HCT116 (cell line): ENCODE results near the gene ALKBH7. TPM values are rescaled to one million over a fixed set of nuclear protein-coding genes. Genes with fewer than 3 reads are reported as not detected.

Experiments used
- ATAC-seq: fragments of 200-7000 bp; cut with Tn5 transposase; 2 replicates; pipeline ENCODE4 v1.9.1; 2020; ENCODE audit warnings: mild to moderate bottlenecking, moderate library complexity
- BruUV-seq: library from RNA; stranded (reverse); fragments of 400-500 nt; replicated peaks from 2 replicates; lab custom pipeline; 2021; lab: Mats Ljungman, UMichigan
- CTCF ChIA-PET: fragments of 300-600 bp; sonication (Branson Sonifier 250); formaldehyde crosslinking; loops from one replicate; lab custom pipeline; 2021; ENCODE audit warnings: antibody characterized with exemption; lab: Charles Lee
- POLR2A ChIA-PET: fragments of 300-600, 350-600 bp; sonication (Branson Sonifier 250); formaldehyde crosslinking; loops from one replicate; lab custom pipeline; 2021; ENCODE audit warnings: antibody characterized with exemption; lab: Charles Lee
- RAD21 ChIA-PET, 2 experiments: fragments of 300-600 bp; sonication (Branson Sonifier 250); formaldehyde crosslinking; loops; one replicate each; lab custom pipeline; 2023; ENCODE audit warnings: low total read pairs in 2 of 2; ENCODE audit not compliant: uncharacterized antibody in 2 of 2, unreplicated experiment in 2 of 2, low non-redundant PET in 1 of 2; lab: Charles Lee
- DNase-seq: peaks from one replicate; pipeline ENCODE4 v3.0.0-alpha.2; 2010; ENCODE audit warnings: low read depth, low spot score
- H2AFZ ChIP-seq: fragments of 200-600 bp; shearing (Covaris generic), sonication (generic); 2 replicates; pipeline ENCODE4 v1.6.1; 2017; ENCODE audit warnings: low read depth, mixed run types, mixed read lengths, antibody characterized with exemption, low read length; ENCODE audit not compliant: poor library complexity, severe bottlenecking
- H3K27ac ChIP-seq: 2 replicates; pipeline ENCODE4 v1.5.1; 2012; ENCODE audit warnings: low read depth, low read length
- H3K27me3 ChIP-seq: fragments of 200-600 bp; sonication (generic); 2 replicates; pipeline ENCODE4 v1.6.1; 2016; ENCODE audit warnings: mixed run types, low read length, mixed read lengths; ENCODE audit not compliant: insufficient read depth
- H3K36me3 ChIP-seq, 2 experiments: fragments of 200-500 bp in 1 of 2; fragments of 200-600 bp in 1 of 2; sonication (Bioruptor generic) in 1 of 2; sonication (generic) in 1 of 2; 2 replicates each; pipeline versions ENCODE4 v1.5.1 to v1.6.1; 2014 to 2016; ENCODE audit warnings: low read length in 2 of 2, inconsistent platforms in 1 of 2, mixed read lengths in 1 of 2, mixed run types in 1 of 2; ENCODE audit not compliant: insufficient read depth in 2 of 2, control insufficient read depth in 1 of 2
- H3K4me1 ChIP-seq, 2 experiments: fragments of 200-600 bp in 1 of 2; sonication (generic) in 1 of 2; 2 replicates each; pipeline versions ENCODE4 v1.5.1 to v1.6.1; 2012 to 2017; ENCODE audit warnings: low read length in 2 of 2, inconsistent platforms in 1 of 2, mild to moderate bottlenecking in 1 of 2, mixed read lengths in 1 of 2, mixed run types in 1 of 2, moderate library complexity in 1 of 2; ENCODE audit not compliant: insufficient read depth in 2 of 2, control insufficient read depth in 1 of 2
- H3K4me2 ChIP-seq: fragments of 200-600 bp; sonication (generic); 2 replicates; pipeline ENCODE4 v1.6.1; 2017; ENCODE audit warnings: mixed run types, low read length, mixed read lengths
- H3K4me3 ChIP-seq, 2 experiments: fragments of 200-600 bp in 1 of 2; sonication (generic) in 1 of 2; replicated peaks in 1 of 2; 2 replicates each; pipeline ENCODE4 v1.5.1; 2011 to 2016; ENCODE audit warnings: low read length in 2 of 2, control low read depth in 1 of 2, low read depth in 1 of 2, mild to moderate bottlenecking in 1 of 2, mixed read lengths in 1 of 2, mixed run types in 1 of 2
- H3K79me2 ChIP-seq: fragments of 200-600 bp; sonication (generic); 2 replicates; pipeline ENCODE4 v1.6.1; 2017; ENCODE audit warnings: mild to moderate bottlenecking, mixed run types, low read length, moderate library complexity, mixed read lengths; ENCODE audit not compliant: insufficient read depth
- H3K9ac ChIP-seq: fragments of 200-600 bp; sonication (generic); 2 replicates; pipeline ENCODE4 v1.6.1; 2016; ENCODE audit warnings: low read length, mixed read lengths
- H3K9me2 ChIP-seq: fragments of 200-600 bp; sonication (generic), shearing (Covaris generic); 2 replicates; pipeline ENCODE4 v1.6.1; 2017; ENCODE audit warnings: mixed run types, mild to moderate bottlenecking, moderate library complexity; ENCODE audit not compliant: insufficient read depth
- H3K9me3 ChIP-seq, 2 experiments: fragments of 200-500 bp in 1 of 2; fragments of 200-600 bp in 1 of 2; sonication (Bioruptor generic) in 1 of 2; sonication (generic) in 1 of 2; 2 replicates each; pipeline ENCODE4 v1.6.1; 2014 to 2017; ENCODE audit warnings: low read length in 2 of 2, mixed read lengths in 2 of 2, inconsistent platforms in 1 of 2, low read depth in 1 of 2, mild to moderate bottlenecking in 1 of 2, mixed run types in 1 of 2, moderate library complexity in 1 of 2; ENCODE audit not compliant: control insufficient read depth in 1 of 2, insufficient read depth in 1 of 2
- H4K20me1 ChIP-seq: fragments of 200-600 bp; sonication (generic), shearing (Covaris generic); 2 replicates; pipeline ENCODE4 v1.6.1; 2017; ENCODE audit warnings: mixed run types, mild to moderate bottlenecking, moderate library complexity; ENCODE audit not compliant: insufficient read depth
- CBX3 ChIP-seq: IDR thresholded peaks from 2 replicates; pipeline ENCODE4 v1.6.1; 2012; ENCODE audit warnings: low read depth
- EGR1 ChIP-seq: IDR thresholded peaks from 2 replicates; pipeline ENCODE4 v1.6.1; 2012; ENCODE audit warnings: low read depth
- ELF1 ChIP-seq: IDR thresholded peaks from 2 replicates; pipeline ENCODE4 v1.6.1; 2012; ENCODE audit warnings: low read depth, borderline replicate concordance
- EZH2 ChIP-seq: fragments of 200-600 bp; sonication (generic); IDR thresholded peaks from 2 replicates; pipeline ENCODE4 v1.6.1; 2017; ENCODE audit warnings: antibody characterized with exemption, mixed run types
- FOSL1 ChIP-seq: IDR thresholded peaks from 2 replicates; pipeline ENCODE4 v1.6.1; 2012; ENCODE audit warnings: low read depth
- JUND ChIP-seq: IDR thresholded peaks from 2 replicates; pipeline ENCODE4 v1.6.1; 2012
- POLR2A ChIP-seq: IDR thresholded peaks from 2 replicates; pipeline ENCODE4 v1.7.0; 2011; ENCODE audit warnings: borderline replicate concordance; ENCODE audit not compliant: insufficient read depth, insufficient read length; ENCODE audit errors: extremely low read depth
- RAD21 ChIP-seq: IDR thresholded peaks from 2 replicates; pipeline ENCODE4 v1.6.1; 2012; ENCODE audit warnings: low read depth, mild to moderate bottlenecking
- SIN3A ChIP-seq: IDR thresholded peaks from 2 replicates; pipeline ENCODE4 v1.6.1; 2012; ENCODE audit warnings: low read depth
- SP1 ChIP-seq: IDR thresholded peaks from 2 replicates; pipeline ENCODE4 v1.6.1; 2012; ENCODE audit warnings: low read depth
- TCF7L2 ChIP-seq: IDR thresholded peaks from 2 replicates; pipeline ENCODE4 v1.7.0; 2011; ENCODE audit warnings: borderline replicate concordance, inconsistent platforms; ENCODE audit not compliant: insufficient read depth, insufficient read length; ENCODE audit errors: extremely low read depth
- YY1 ChIP-seq: IDR thresholded peaks from 2 replicates; pipeline ENCODE4 v1.6.1; 2011; ENCODE audit warnings: low read length, low read depth, moderate library complexity, mild to moderate bottlenecking; ENCODE audit not compliant: insufficient replicate concordance; ENCODE audit errors: extremely low read depth
- ZFX ChIP-seq: fragments of 450-650 bp; IDR thresholded peaks from 2 replicates; pipeline ENCODE4 v1.6.1; 2017
- ZNF274 ChIP-seq: fragments of 200-500 bp; sonication (Bioruptor generic); IDR thresholded peaks from 2 replicates; pipeline ENCODE4 v1.6.1; 2014; ENCODE audit warnings: mild to moderate bottlenecking, low read depth, low read length, inconsistent platforms
- intact Hi-C: fragments of 100-400 bp; cut with micrococcal nuclease; formaldehyde crosslinking; loops from 2 replicates; pipeline ENCODE4 v1.10.0; 2022
- total RNA-seq: library from RNA; stranded (reverse); gene quantifications from one replicate; pipeline ENCODE4 v1.2.1, GENCODE V29; 2021; ENCODE audit not compliant: unreplicated experiment
- TF ChIP-seq, protein P1 (sequence below): IDR thresholded peaks from 2 replicates; pipeline ENCODE4 v1.6.1; 2012
- TF ChIP-seq, protein P2 (sequence below): IDR thresholded peaks from 2 replicates; pipeline ENCODE4 v1.6.1; 2012; ENCODE audit warnings: low read depth
- TF ChIP-seq, protein P3 (sequence below): IDR thresholded peaks from 2 replicates; pipeline ENCODE4 v1.6.1; 2011; ENCODE audit warnings: mild to moderate bottlenecking, low read length, moderate library complexity; ENCODE audit not compliant: insufficient replicate concordance; ENCODE audit errors: extremely low read depth

ALKBH7 gene
- total RNA-seq, 1 experiment from 2014 or later = 57.1 TPM

DNA sequence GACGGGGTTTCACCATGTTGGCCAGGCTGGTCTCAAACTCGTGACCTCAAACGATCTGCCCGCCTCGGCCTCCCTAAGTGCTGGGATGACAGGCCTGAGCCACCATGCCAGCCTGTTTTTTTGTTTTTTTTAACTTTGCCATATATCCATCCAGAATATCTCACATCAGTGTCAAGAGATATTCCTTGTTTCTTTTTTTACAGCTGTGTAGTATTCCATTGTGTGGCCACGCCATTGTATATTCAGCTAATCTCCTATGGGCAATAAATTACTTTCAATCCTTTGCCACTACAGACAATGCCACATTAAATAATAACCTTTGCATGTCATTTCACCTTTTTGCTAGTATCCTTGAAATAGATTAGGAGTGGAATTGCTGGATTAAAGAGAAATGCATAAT is 36.8 kb downstream of the ALKBH7 start (continued):
- TF ChIP-seq, protein P1, sequence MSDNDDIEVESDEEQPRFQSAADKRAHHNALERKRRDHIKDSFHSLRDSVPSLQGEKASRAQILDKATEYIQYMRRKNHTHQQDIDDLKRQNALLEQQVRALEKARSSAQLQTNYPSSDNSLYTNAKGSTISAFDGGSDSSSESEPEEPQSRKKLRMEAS = no peak
- TF ChIP-seq JUND = no peak
- TF ChIP-seq, protein P2, sequence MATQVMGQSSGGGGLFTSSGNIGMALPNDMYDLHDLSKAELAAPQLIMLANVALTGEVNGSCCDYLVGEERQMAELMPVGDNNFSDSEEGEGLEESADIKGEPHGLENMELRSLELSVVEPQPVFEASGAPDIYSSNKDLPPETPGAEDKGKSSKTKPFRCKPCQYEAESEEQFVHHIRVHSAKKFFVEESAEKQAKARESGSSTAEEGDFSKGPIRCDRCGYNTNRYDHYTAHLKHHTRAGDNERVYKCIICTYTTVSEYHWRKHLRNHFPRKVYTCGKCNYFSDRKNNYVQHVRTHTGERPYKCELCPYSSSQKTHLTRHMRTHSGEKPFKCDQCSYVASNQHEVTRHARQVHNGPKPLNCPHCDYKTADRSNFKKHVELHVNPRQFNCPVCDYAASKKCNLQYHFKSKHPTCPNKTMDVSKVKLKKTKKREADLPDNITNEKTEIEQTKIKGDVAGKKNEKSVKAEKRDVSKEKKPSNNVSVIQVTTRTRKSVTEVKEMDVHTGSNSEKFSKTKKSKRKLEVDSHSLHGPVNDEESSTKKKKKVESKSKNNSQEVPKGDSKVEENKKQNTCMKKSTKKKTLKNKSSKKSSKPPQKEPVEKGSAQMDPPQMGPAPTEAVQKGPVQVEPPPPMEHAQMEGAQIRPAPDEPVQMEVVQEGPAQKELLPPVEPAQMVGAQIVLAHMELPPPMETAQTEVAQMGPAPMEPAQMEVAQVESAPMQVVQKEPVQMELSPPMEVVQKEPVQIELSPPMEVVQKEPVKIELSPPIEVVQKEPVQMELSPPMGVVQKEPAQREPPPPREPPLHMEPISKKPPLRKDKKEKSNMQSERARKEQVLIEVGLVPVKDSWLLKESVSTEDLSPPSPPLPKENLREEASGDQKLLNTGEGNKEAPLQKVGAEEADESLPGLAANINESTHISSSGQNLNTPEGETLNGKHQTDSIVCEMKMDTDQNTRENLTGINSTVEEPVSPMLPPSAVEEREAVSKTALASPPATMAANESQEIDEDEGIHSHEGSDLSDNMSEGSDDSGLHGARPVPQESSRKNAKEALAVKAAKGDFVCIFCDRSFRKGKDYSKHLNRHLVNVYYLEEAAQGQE = no peak

DNA sequence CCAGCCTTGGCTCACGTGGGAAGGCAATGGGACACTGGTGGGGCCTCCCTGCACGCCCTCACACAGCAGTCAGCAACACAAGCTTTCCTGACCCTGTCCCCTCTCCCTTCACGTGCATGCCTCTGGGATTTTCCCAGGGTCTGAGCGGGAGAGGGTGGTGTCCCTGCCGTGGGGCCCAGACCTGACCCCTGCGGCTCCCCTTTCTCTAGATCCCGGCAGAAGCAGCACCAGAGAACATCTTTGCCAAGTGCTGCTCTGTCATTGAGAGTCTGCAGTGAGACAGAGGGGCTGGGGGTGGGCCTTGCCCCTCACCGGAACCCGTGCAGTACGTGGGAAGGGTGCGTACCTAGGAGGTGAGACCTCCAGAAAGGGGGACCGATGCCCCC is 39.5 kb downstream of the ALKBH7 start:
- no peaks in the 10 kb centered on the region for H3K9me3 ChIP-seq
- POLR2A ChIA-PET = no interaction called here
- no peaks in the 10 kb centered on the region for H3K4me1 ChIP-seq
- no peak overlapping the region for H3K4me3 ChIP-seq
- CTCF ChIA-PET = no interaction called here
- H3K27me3 ChIP-seq = no peaks in the 10 kb centered on the region
- H3K9me2 ChIP-seq = no peaks in the 10 kb centered on the region
- no peak overlapping the region for H3K4me2 ChIP-seq
- ATAC-seq (peak; percentile 27), DNase-seq (no peak)
- no peaks in the 10 kb centered on the region for H4K20me1 ChIP-seq
- no TSS peak for BruUV-seq
- peaks cover 20 to 27% of the 10 kb centered on the region in 2 experiments; a peak in 3 of 4 replicates for H3K36me3 ChIP-seq
- no peak overlapping the region for H3K27ac ChIP-seq
- H3K79me2 ChIP-seq = peaks cover 7% of the 10 kb centered on the region; the same call in 1 of the 2 replicates
- intact Hi-C loops = no loop called here
- no peak overlapping the region for H3K9ac ChIP-seq
- RAD21 ChIA-PET = no interaction called here
- no peak overlapping the region for H2AFZ ChIP-seq
- TF ChIP-seq YY1 (no peak), POLR2A (no peak), ELF1 (no peak), EGR1 (no peak), FOSL1 (no peak), SP1 (no peak), CBX3 (no peak), ZFX (no peak), SIN3A (no peak), TCF7L2 (no peak), ZNF274 (no peak), RAD21 (no peak), EZH2 (no peak), JUND (no peak)
- TF ChIP-seq, protein P3, sequence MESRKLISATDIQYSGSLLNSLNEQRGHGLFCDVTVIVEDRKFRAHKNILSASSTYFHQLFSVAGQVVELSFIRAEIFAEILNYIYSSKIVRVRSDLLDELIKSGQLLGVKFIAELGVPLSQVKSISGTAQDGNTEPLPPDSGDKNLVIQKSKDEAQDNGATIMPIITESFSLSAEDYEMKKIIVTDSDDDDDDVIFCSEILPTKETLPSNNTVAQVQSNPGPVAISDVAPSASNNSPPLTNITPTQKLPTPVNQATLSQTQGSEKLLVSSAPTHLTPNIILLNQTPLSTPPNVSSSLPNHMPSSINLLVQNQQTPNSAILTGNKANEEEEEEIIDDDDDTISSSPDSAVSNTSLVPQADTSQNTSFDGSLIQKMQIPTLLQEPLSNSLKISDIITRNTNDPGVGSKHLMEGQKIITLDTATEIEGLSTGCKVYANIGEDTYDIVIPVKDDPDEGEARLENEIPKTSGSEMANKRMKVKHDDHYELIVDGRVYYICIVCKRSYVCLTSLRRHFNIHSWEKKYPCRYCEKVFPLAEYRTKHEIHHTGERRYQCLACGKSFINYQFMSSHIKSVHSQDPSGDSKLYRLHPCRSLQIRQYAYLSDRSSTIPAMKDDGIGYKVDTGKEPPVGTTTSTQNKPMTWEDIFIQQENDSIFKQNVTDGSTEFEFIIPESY = no peak
- TF ChIP-seq, protein P2 = no peak
- TF ChIP-seq, protein P1 = no peak
